Ureter (tissue), 1 donor: Measurements from ENCODE around the gene RECQL5. TPM values are rescaled to one million over a fixed set of nuclear protein-coding genes. Genes with fewer than 3 reads are reported as not detected.
A peak's percentile ranks its signal among the peaks of the same experiment; 100 is the strongest.
"Not testable (repeated sequence)": the region's sequence is repeated elsewhere in the genome, so short reads cannot be mapped to it uniquely, and the experiment has no call there.

Experiments used
- DNase-seq: peaks from one replicate; pipeline ENCODE4 v3.0.0-alpha.2; 2020; ENCODE audit warnings: low spot score
- total RNA-seq: library from RNA; stranded (reverse); gene quantifications from one replicate; pipeline ENCODE4 v1.2.4, GENCODE V29; 2023
- donor health status: DM: yes; HTN: yes; CAD: no.

The RECQL5 gene
- total RNA-seq, 1 donor from 2014 or later = 91.1 TPM

GRCh38 chr17:75592348-75593020, 74.5 kb downstream of the RECQL5 start:
- no peak for DNase-seq

DNA sequence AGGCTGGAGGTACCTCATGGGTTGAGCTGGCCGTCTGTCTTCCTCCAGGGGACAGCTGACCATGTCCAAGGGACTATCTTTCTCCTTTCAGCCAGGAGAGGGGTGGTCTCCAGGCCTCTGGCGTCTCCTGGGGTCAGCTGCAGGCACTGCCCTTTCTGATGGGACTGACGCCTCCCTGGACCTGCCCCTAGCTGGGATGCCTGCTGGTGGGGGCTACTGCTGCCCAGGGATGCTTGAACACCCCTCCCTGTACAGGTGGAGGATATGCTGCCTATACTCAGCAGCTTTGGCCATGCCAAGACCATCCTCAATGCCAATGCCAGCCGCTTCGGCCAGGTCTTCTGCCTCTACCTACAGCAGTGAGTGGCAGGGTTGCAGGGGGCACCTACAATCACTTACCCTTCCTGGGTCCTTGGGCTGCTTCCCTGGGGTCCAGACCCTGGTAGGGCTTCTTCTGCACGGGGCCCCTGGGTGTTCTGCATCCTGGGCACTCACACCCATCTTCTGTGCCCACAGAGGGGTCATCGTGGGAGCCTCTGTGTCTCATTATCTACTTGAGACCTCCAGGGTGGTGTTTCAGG, 75.1 kb downstream of the RECQL5 start:
- no peak for DNase-seq

GRCh38 chr17:75590849-75591721, 75.9 kb downstream of the RECQL5 start:
- DNase-seq = no peak

DNA sequence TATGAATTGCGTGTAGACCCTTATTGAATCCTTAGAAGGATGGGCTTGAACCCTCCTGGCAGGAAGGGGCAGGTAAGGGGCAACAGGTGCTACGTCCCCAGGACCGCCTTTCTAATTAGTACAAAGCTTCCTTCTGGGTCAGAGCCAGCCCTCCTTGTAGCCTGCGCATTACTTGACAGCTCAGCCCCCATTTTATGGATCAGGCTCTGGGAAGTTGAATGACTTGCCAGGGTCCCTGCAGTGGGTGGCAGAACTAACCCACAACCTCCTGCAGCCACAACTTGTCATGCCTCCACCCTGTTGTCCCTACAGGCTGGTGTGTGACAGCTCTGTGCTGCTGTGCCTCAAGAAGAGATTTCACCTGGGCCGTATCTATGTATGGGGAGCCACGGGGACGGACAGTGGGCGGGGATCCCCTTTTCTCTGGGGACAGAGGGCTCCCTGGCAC, 76.6 kb downstream of the RECQL5 start:
- DNase-seq = no peak

DNA sequence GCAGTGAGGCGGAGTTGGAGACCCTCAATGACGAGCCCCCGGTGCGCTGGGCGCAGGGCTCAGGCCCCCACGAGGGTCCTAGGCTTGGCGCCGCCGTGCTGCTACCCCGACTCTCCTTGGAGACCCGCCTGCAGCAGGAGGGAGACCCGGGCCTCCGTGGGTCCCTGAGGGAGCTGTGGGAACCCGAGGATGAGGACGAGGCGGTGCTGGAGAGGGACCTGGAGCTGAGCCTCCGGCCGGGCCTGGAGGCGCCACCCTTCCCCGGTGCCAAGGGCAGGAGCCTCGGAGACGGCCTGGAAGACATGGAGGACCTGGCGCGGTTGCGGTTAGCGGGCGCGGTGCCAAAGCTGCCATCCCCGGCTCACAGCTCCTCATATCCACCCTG, 77.0 kb downstream of the RECQL5 start:
- DNase-seq = no peak

DNA sequence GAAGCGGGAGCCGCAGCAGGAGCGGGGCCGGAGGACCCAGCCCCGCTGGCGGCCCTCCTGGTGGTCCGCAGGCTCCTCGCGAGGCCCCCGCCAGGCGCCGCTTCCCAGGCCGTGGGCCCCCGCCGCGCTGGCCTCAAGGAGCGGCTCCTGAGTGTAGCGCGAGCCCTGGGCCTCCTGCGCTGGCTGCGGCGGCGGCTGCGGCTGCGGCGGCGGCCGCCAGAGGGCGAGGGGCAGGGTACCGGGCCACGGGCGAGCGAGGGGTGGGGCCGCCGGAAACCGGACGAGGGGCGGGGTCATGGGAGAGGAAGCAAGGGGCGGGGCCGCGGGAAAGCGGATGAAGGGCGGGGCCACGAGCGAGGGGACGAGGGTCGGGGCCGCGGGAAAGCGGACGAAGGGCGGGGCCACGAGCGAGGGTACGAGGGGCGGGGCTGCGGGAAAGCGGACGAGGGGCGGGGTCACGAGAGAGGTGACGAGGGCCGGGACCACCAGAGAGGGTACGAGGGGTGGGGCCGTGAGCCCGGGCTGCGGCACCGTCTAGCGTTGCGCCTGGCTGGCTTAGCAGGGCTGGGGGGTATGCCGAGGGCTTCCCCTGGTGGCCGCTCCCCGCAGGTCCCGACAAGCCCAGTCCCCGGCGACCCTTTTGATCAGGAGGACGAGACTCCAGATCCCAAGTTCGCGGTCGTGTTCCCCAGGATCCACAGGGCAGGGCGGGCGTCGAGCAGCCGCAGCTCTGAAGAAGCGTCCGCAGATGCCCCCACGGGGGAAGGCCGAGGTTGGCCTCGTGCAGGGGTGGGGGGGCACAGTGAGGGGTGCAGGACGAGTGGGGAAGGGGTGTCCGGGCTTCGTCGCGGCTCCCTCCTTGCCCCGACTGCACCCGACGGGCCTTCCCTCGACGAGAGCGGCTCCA, 77.7 kb downstream of the RECQL5 start:
- peak; percentile 97 for DNase-seq

DNA sequence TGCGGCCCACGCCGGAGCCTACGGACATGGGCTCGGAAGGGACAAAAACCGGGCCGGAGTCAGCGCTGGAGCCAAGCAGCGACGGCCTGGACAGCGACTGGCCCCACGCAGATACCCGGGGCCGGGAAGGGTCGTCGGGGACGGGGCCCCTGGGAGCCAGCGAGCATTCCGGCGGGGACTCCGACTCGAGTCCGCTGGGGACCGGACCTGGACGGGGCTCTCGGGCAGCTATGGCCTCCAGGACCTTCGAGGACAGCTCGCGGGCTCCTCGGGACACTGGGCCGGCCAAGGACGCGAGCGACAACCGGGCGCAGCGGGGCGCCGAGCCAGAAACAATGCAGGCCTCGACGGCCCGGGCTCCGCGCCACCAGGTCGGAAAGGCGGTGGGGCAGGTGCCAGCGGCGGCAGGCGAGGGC, 78.3 kb downstream of the RECQL5 start:
- no peak for DNase-seq

- DNase-seq = no peak
Measured at GRCh38 chr17:75587675-75588595, 79.0 kb downstream of the RECQL5 start, which contains the start of gene MYO15B. Gene MYO15B (plus strand): TSS chr17:75587800. CDS start chr17:75588058, 258 bp downstream.

DNA sequence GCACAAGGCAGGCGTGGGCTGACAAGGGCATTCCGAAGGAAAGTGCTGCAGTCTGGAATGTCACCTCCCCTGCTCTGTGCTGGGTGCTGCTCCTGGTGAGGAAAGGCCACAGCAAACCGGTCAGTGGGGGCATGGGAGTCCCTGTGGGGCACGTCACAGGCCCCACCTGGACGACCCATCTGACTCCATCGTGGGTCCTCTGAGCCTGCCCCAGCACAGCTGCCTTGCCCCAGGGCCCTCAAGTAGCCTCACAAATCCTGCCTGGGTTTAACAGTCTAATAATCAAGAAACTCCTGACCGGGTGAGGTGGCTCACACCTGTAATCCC, 82.1 kb downstream of the RECQL5 start:
- DNase-seq = no peak

- not testable (repeated sequence) for DNase-seq
Measured at GRCh38 chr17:75583197-75583596, 83.8 kb downstream of the RECQL5 start.

DNA sequence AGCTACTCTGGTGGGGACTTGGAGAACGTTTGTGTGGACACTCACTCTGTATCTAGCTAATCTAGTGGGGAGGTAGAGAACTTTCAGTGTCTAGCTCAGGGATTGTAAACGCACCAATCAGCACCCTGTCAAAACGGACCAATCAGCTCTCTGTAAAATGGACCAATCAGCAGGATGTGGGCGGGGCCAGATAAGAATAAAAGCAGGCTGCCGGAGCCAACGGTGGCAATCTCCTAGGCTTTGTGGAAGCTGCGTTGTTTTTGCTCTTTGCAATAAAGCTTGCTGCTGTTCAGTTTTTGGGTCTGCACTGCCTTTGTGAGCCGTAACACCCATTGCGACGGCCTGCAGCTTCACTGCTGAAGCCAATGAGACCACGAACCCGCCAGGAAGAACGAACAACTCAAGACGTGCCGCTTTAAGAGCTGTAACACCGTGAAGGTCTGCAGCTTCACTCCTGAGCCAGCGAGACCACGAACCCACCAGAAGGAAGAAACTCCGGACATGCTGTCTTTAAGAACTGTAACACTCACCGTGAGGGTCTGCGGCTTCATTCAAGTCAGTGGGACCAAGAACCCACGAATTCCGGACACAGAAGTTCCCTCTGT, 85.7 kb downstream of the RECQL5 start:
- DNase-seq = not testable (repeated sequence)

Other genes starting within 250 kb of the RECQL5 start
- gene TMEM94, start 210.5 kb downstream of the RECQL5 start, total RNA-seq = 73.2 TPM
- 60.8 TPM for gene CASKIN2, start 151.6 kb downstream of the RECQL5 start, total RNA-seq
- 25.1 TPM for gene TSEN54, start 150.6 kb downstream of the RECQL5 start, total RNA-seq
- gene LLGL2, start 141.5 kb downstream of the RECQL5 start, total RNA-seq = 94.0 TPM
- gene MYO15B, start 79.4 kb downstream of the RECQL5 start, total RNA-seq = 267 TPM
- gene SMIM5, start 33.7 kb downstream of the RECQL5 start, total RNA-seq = 9.5 TPM
- gene SAP30BP, start 184 bp upstream of the RECQL5 start, total RNA-seq = 106 TPM
- 303 TPM for gene ITGB4, start 54.3 kb upstream of the RECQL5 start, total RNA-seq
- 24.2 TPM for gene GALK1, start 98.0 kb upstream of the RECQL5 start, total RNA-seq
- 49.2 TPM for gene UNK, start 117.7 kb upstream of the RECQL5 start, total RNA-seq
- gene UNC13D, start 177.2 kb upstream of the RECQL5 start, total RNA-seq = 75.3 TPM
- 104 TPM for gene WBP2, start 188.2 kb upstream of the RECQL5 start, total RNA-seq
- gene TRIM47, start 211.4 kb upstream of the RECQL5 start, total RNA-seq = 44.9 TPM
- gene TRIM65, start 229.8 kb upstream of the RECQL5 start, total RNA-seq = 16.2 TPM
- 101 TPM for gene MRPL38, start 237.7 kb upstream of the RECQL5 start, total RNA-seq